Mucosa of gallbladder (tissue), 1 donor: ENCODE measurements around the gene PRDM11. TPM values are rescaled to one million over a fixed set of nuclear protein-coding genes. Genes with fewer than 3 reads are reported as not detected.
"Not testable (repeated sequence)": the region's sequence is repeated elsewhere in the genome, so short reads cannot be mapped to it uniquely, and the experiment has no call there.

Source experiments
- DNase-seq: peaks from one replicate; pipeline ENCODE4 v3.0.0-alpha.2; 2020; ENCODE audit warnings: low spot score
- total RNA-seq: library from RNA; stranded (reverse); gene quantifications from one replicate; pipeline ENCODE4 v1.2.1, GENCODE V29; 2021
- donor health status: DM: no; HTN: no; CAD: no.

The PRDM11 gene
- total RNA-seq = 21.3 TPM

- peak; percentile 48 for DNase-seq
Measured at GRCh38 chr11:45146072-45147016, at the start of gene PRDM11. Gene PRDM11 (plus strand): TSS chr11:45146639. CDS start chr11:45181767, 35,128 bp downstream.

- DNase-seq = peak; percentile 70
Measured at GRCh38 chr11:45097721-45098493, 48.5 kb upstream of the PRDM11 start.

- DNase-seq = peak; percentile 6
Measured at GRCh38 chr11:45098929-45099328, 47.5 kb upstream of the PRDM11 start.

- peak; percentile 0 for DNase-seq
Measured at GRCh38 chr11:45100339-45100738, 46.1 kb upstream of the PRDM11 start.

GRCh38 chr11:45102361-45102809 is 44.1 kb upstream of the PRDM11 start:
- DNase-seq = no peak

GRCh38 chr11:45102810-45103621 is 43.4 kb upstream of the PRDM11 start:
- DNase-seq = peak; percentile 56

GRCh38 chr11:45104006-45104789 is 42.2 kb upstream of the PRDM11 start:
- DNase-seq = no peak

- no peak for DNase-seq
Measured at GRCh38 chr11:45104790-45105084, 41.7 kb upstream of the PRDM11 start.

GRCh38 chr11:45105233-45105983 is 41.0 kb upstream of the PRDM11 start:
- peak; percentile 60 for DNase-seq

- no peak for DNase-seq
Measured at GRCh38 chr11:45105984-45106375, 40.5 kb upstream of the PRDM11 start.

- no peak for DNase-seq
Measured at GRCh38 chr11:45106440-45106839, 40.0 kb upstream of the PRDM11 start.

GRCh38 chr11:45107029-45107428 is 39.4 kb upstream of the PRDM11 start:
- DNase-seq = no peak

GRCh38 chr11:45108070-45109064 is 38.1 kb upstream of the PRDM11 start:
- no peak for DNase-seq

- no peak for DNase-seq
Measured at GRCh38 chr11:45109400-45109799, 37.0 kb upstream of the PRDM11 start.

GRCh38 chr11:45110562-45110961 is 35.9 kb upstream of the PRDM11 start:
- DNase-seq = peak; percentile 58

- no peak for DNase-seq
Measured at GRCh38 chr11:45113807-45114206, 32.6 kb upstream of the PRDM11 start.

- DNase-seq = not testable (repeated sequence)
Measured at GRCh38 chr11:45127836-45128235, 18.6 kb upstream of the PRDM11 start.

GRCh38 chr11:45133878-45134277 is 12.6 kb upstream of the PRDM11 start:
- DNase-seq = no peak

GRCh38 chr11:45141171-45141570 is 5.3 kb upstream of the PRDM11 start:
- no peak for DNase-seq
